Measurements from ENCODE around the gene MRPL50. TPM values are rescaled to one million over a fixed set of nuclear protein-coding genes. Genes with fewer than 3 reads are reported as not detected.

The MRPL50 gene
- total RNA-seq, 1 experiment from 2014 or later, result 11.9 TPM

DNA sequence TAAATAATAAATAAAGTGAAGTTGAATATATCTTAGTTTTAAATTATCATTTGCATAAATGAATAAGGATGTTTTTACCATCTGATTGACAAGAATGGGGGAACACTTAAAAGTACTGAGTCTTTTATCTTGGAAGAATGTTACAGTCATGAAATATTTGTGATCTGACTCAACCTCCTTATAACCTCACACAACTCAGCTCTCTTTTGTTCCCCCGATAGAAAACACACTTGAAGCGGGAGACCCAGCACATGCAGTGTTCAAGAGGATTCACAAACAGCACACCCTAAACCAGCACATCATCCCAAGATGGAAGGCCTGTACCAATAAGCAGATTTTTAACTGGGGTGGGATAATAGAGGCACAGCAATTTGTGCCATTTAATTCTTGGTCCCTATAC lies 29.1 kb downstream of the MRPL50 start:
- H3K4me2 ChIP-seq, result no peak overlapping the region

DNA sequence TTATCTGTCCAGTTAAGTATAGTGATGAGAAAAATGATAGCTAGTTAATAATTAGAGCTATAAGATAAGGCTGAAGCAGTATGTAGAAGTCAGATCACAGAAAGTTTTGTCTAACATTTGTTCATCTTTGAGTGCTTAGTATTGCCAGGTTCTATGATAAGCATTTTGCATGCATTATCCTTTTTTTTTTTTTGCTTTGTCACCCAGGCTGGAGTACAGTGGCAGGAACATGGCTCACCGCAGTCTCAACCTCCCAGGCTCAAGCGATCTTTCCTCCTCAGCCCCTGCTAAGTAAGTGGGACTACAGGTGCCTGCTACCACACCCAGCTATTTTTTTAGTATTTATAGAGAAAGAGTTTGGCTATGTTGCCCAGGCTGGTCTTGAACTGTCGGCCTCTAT lies 31.1 kb downstream of the MRPL50 start:
- Histone ChIP-seq H3K9me3 (ENCODE audit: insufficient read depth, low read depth) (no peaks in the 10 kb centered on the region; the same call in 1 of the 2 replicates), H3K9me2 (ENCODE audit: insufficient read depth) (no peaks in the 10 kb centered on the region), H3K36me3 (ENCODE audit: low read depth) (no peaks in the 10 kb centered on the region), H4K20me1 (ENCODE audit: insufficient read depth) (no peaks in the 10 kb centered on the region), H3K27ac (no peak overlapping the region), H3K79me2 (ENCODE audit: low read depth) (no peaks in the 10 kb centered on the region), H3K4me2 (no peak overlapping the region), H3K27me3 (ENCODE audit: insufficient read depth, low read depth) (no peaks in the 10 kb centered on the region), H3F3A (ENCODE audit: insufficient read depth, low read depth) (no peaks in the 10 kb centered on the region), H2AFZ (no peak overlapping the region), H3K4me1 (replicated peaks; ENCODE audit: insufficient read depth) (no peaks in the 10 kb centered on the region), H3K4me3 (no peak overlapping the region)
- no peak for DNase-seq
- ChIA-PET POLR2A (ENCODE audit: unreplicated experiment) (no interaction called here), CTCF (no interaction called here)
- BruUV-seq (replicated peaks), result no TSS peak
- TF ChIP-seq, protein P1, sequence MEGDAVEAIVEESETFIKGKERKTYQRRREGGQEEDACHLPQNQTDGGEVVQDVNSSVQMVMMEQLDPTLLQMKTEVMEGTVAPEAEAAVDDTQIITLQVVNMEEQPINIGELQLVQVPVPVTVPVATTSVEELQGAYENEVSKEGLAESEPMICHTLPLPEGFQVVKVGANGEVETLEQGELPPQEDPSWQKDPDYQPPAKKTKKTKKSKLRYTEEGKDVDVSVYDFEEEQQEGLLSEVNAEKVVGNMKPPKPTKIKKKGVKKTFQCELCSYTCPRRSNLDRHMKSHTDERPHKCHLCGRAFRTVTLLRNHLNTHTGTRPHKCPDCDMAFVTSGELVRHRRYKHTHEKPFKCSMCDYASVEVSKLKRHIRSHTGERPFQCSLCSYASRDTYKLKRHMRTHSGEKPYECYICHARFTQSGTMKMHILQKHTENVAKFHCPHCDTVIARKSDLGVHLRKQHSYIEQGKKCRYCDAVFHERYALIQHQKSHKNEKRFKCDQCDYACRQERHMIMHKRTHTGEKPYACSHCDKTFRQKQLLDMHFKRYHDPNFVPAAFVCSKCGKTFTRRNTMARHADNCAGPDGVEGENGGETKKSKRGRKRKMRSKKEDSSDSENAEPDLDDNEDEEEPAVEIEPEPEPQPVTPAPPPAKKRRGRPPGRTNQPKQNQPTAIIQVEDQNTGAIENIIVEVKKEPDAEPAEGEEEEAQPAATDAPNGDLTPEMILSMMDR (conservative IDR thresholded peaks at IDR 0.05), result no peak
- TF ChIP-seq EZH2 (IDR thresholded peaks at IDR 0.05; ENCODE audit: low read depth), result no peak
- intact Hi-C loops (cut with micrococcal nuclease; ENCODE audit: unreplicated experiment), result no loop called here

More for the DNA sequence above, 29.1 kb downstream of the MRPL50 start:
- BruUV-seq (replicated peaks), result no TSS peak
- ChIA-PET POLR2A (ENCODE audit: unreplicated experiment) (no interaction called here), CTCF (no interaction called here)
- Histone ChIP-seq H3K36me3 (ENCODE audit: low read depth) (no peaks in the 10 kb centered on the region), H4K20me1 (ENCODE audit: insufficient read depth) (no peaks in the 10 kb centered on the region), H2AFZ (no peak overlapping the region), H3K9me3 (ENCODE audit: insufficient read depth, low read depth) (no peaks in the 10 kb centered on the region; the same call in 1 of the 2 replicates), H3K4me1 (replicated peaks; ENCODE audit: insufficient read depth) (no peaks in the 10 kb centered on the region), H3F3A (ENCODE audit: insufficient read depth, low read depth) (no peaks in the 10 kb centered on the region), H3K27ac (no peak overlapping the region), H3K79me2 (ENCODE audit: low read depth) (no peaks in the 10 kb centered on the region), H3K4me3 (no peak overlapping the region), H3K9me2 (ENCODE audit: insufficient read depth) (no peaks in the 10 kb centered on the region), H3K27me3 (ENCODE audit: insufficient read depth, low read depth) (no peaks in the 10 kb centered on the region)
- TF ChIP-seq EZH2 (IDR thresholded peaks at IDR 0.05; ENCODE audit: low read depth), result no peak
- TF ChIP-seq, protein P1 (conservative IDR thresholded peaks at IDR 0.05), result no peak
- no peak for DNase-seq
- intact Hi-C loops (cut with micrococcal nuclease; ENCODE audit: unreplicated experiment), result no loop called here

DNA sequence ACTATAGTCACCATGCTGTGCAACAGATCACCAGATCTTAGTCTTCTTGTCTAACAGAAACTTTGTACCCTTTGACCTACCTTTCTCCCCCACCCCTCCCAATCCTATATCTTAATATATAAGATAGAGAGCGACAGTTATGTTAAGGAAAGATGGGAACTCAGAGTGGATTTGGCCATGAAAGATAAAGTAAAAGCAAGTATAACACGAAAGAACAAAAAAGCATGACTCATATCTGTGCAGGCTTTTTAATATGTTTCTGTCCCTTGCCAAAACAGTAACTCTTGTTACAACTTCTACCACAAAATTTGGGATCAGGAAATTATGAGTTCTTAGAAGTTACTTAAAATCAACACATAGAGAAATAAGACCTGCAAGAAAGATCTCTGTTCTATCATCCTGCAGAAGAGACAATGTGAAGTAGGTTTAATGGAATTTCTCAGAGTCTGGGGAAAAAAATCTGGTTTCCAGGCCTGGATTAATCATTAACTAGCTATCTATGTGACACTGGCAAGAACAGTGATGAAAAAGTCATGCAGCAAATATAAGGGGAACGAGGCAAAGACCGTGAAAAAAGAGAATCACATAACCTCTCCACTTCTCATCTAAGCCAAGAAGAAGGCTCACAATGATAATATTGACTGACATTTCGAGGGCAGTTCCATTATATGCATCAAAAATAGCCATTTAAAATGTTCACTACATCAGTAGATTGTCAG lies 32.2 kb downstream of the MRPL50 start:
- no TSS peak for BruUV-seq (replicated peaks)
- no peak for TF ChIP-seq EZH2 (IDR thresholded peaks at IDR 0.05; ENCODE audit: low read depth)
- TF ChIP-seq, protein P1 (conservative IDR thresholded peaks at IDR 0.05), result no peak
- H3K36me3 ChIP-seq (ENCODE audit: low read depth), result no peaks in the 10 kb centered on the region
- H3K4me1 ChIP-seq (replicated peaks; ENCODE audit: insufficient read depth), result no peaks in the 10 kb centered on the region
- CTCF ChIA-PET, result no interaction called here
- no peak overlapping the region for H3K4me2 ChIP-seq
- no peaks in the 10 kb centered on the region for H3K79me2 ChIP-seq (ENCODE audit: low read depth)
- no peaks in the 10 kb centered on the region for H3K9me3 ChIP-seq (ENCODE audit: insufficient read depth, low read depth)
- H4K20me1 ChIP-seq (ENCODE audit: insufficient read depth), result no peaks in the 10 kb centered on the region
- no peak overlapping the region for H3K27ac ChIP-seq
- DNase-seq, result no peak
- H3K27me3 ChIP-seq (ENCODE audit: insufficient read depth, low read depth), result no peaks in the 10 kb centered on the region
- intact Hi-C loops (cut with micrococcal nuclease; ENCODE audit: unreplicated experiment), result no loop called here
- no peak overlapping the region for H2AFZ ChIP-seq
- H3K4me3 ChIP-seq, result no peak overlapping the region
- H3K9me2 ChIP-seq (ENCODE audit: insufficient read depth), result no peaks in the 10 kb centered on the region
- no peaks in the 10 kb centered on the region for H3F3A ChIP-seq (ENCODE audit: insufficient read depth, low read depth)
- POLR2A ChIA-PET (ENCODE audit: unreplicated experiment), result no interaction called here

Data from PC-9 (cell line).